Panc1 (cell line): ENCODE results near the gene ACTL6A. TPM values are rescaled to one million over a fixed set of nuclear protein-coding genes. Genes with fewer than 3 reads are reported as not detected.

ENCODE experiments used
- ATAC-seq: fragments of 200-7000 bp; cut with Tn5 transposase; 2 replicates; pipeline ENCODE4 v1.9.1; 2020; ENCODE audit warnings: mild to moderate bottlenecking, moderate library complexity
- BruUV-seq: library from RNA; stranded (reverse); fragments of 400-500 nt; replicated peaks from 2 replicates; lab custom pipeline; 2021; lab: Mats Ljungman, UMichigan
- CTCF ChIA-PET: fragments of 300-600 bp; sonication (Branson Sonifier 250); formaldehyde crosslinking; loops from one replicate; lab custom pipeline; 2022; ENCODE audit warnings: antibody characterized with exemption; lab: Charles Lee
- POLR2A ChIA-PET: fragments of 300-600 bp; sonication (Branson Sonifier 250); formaldehyde crosslinking; loops from one replicate; lab custom pipeline; 2022; ENCODE audit warnings: antibody characterized with exemption; lab: Charles Lee
- DNase-seq: peaks from one replicate; pipeline ENCODE4 v3.0.0-alpha.2; 2010; ENCODE audit warnings: low read depth, low spot score
- H3K27ac ChIP-seq: 2 replicates; pipeline ENCODE4 v1.5.1; 2011; ENCODE audit warnings: mild to moderate bottlenecking, low read length, inconsistent platforms
- H3K27me3 ChIP-seq: fragments of 200-500 bp; sonication (Bioruptor generic); 2 replicates; pipeline ENCODE4 v1.6.0; 2014; ENCODE audit warnings: low read length, inconsistent platforms; ENCODE audit not compliant: control insufficient read depth, insufficient read depth
- H3K36me3 ChIP-seq: fragments of 200-500 bp; sonication (Bioruptor generic); 2 replicates; pipeline ENCODE4 v1.5.1; 2014; ENCODE audit warnings: inconsistent platforms, mild to moderate bottlenecking, low read length, moderate library complexity; ENCODE audit not compliant: control insufficient read depth, insufficient read depth
- H3K4me1 ChIP-seq: 2 replicates; pipeline ENCODE4 v1.5.1; 2011; ENCODE audit warnings: inconsistent platforms, mild to moderate bottlenecking, low read length, moderate library complexity; ENCODE audit not compliant: control insufficient read depth, insufficient read depth
- H3K4me3 ChIP-seq, 2 experiments: 2 replicates each; pipeline ENCODE4 v1.5.1; 2011 to 2012; ENCODE audit warnings: low read depth in 2 of 2, low read length in 2 of 2, mild to moderate bottlenecking in 2 of 2, inconsistent platforms in 1 of 2, moderate library complexity in 1 of 2
- H3K9me3 ChIP-seq: fragments of 200-500 bp; sonication (Bioruptor generic); 2 replicates; pipeline ENCODE4 v1.5.1; 2014; ENCODE audit warnings: low read depth, mild to moderate bottlenecking, inconsistent platforms, low read length, moderate library complexity; ENCODE audit not compliant: control insufficient read depth, insufficient read depth
- POLR2AphosphoS5 ChIP-seq: IDR thresholded peaks from 2 replicates; pipeline ENCODE4 v1.6.1; 2012; ENCODE audit warnings: mild to moderate bottlenecking, low read depth, low read length, moderate library complexity
- SIN3A ChIP-seq: IDR thresholded peaks from 2 replicates; pipeline ENCODE4 v1.6.1; 2012; ENCODE audit warnings: low read depth, mild to moderate bottlenecking, low read length, moderate library complexity, borderline replicate concordance; ENCODE audit not compliant: insufficient read depth
- TCF7L2 ChIP-seq: IDR thresholded peaks from 2 replicates; pipeline ENCODE4 v1.6.1; 2011; ENCODE audit warnings: mild to moderate bottlenecking, low read depth, low read length, inconsistent platforms
- in situ Hi-C: cut with HindIII; loops from 2 replicates; pipeline ENCODE4 v1.10.0; 2016; ENCODE audit warnings: low sequenced_read_pairs, low pct_unique_long_range_greater_than_20kb
- intact Hi-C: fragments of 100-400 bp; cut with micrococcal nuclease; formaldehyde crosslinking; loops from one replicate; pipeline ENCODE4 v1.10.0; 2022; ENCODE audit not compliant: unreplicated experiment
- total RNA-seq: library from RNA; stranded (reverse); gene quantifications from one replicate; pipeline ENCODE4 v1.2.1, GENCODE V29; 2021; ENCODE audit not compliant: unreplicated experiment
- TF ChIP-seq, protein P1 (sequence below), 2 experiments: IDR thresholded peaks; 2 replicates each; pipeline ENCODE4 v1.6.1; 2011 to 2012; ENCODE audit warnings: low read depth in 2 of 2, control low read depth in 1 of 2, low read length in 1 of 2, mild to moderate bottlenecking in 1 of 2, moderate library complexity in 1 of 2; ENCODE audit not compliant: insufficient read depth in 1 of 2
- TF ChIP-seq, protein P2 (sequence below): fragments of 450-650 bp; IDR thresholded peaks from 2 replicates; pipeline ENCODE4 v1.5.1; 2017; ENCODE audit warnings: mild to moderate bottlenecking

The ACTL6A gene
- total RNA-seq, 1 experiment from 2014 or later, result 122 TPM

DNA sequence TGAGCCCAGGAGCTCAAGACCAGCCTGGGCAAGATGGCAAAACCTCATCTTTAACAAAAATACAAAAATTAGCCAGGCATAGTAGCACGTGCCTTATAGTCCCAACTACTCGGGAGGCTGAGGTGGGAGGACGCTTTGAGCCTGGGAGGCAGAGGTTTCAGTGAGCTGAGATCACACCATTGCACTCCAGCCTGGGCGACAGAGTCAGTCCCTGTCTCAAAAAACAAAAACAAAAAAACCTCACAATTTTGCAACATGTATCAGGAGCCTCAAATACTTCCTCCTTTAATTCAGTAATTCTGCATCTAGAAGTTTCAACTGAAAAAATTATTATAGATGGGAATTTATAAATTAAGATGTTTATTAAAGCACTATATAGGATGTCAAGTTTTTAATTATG, 40.6 kb downstream of the ACTL6A start:
- peak overlapping the region; percentile 97; the same call in 1 of the 2 replicates for H3K27ac ChIP-seq
- BruUV-seq, result no TSS peak
- H3K4me3 ChIP-seq, result peak overlapping the region; percentile 90 to 92
- intact Hi-C loops, result no loop called here
- ChIA-PET CTCF (no interaction called here), POLR2A (interaction anchor here (0.6 to 0.7 kb wide), 2 partner anchors 33 to 648 kb away, joined by 3 to 4 read pairs; no protein-coding TSS in a partner anchor)
- TF ChIP-seq TCF7L2 (no peak), POLR2AphosphoS5 (no peak)
- TF ChIP-seq, protein P1, sequence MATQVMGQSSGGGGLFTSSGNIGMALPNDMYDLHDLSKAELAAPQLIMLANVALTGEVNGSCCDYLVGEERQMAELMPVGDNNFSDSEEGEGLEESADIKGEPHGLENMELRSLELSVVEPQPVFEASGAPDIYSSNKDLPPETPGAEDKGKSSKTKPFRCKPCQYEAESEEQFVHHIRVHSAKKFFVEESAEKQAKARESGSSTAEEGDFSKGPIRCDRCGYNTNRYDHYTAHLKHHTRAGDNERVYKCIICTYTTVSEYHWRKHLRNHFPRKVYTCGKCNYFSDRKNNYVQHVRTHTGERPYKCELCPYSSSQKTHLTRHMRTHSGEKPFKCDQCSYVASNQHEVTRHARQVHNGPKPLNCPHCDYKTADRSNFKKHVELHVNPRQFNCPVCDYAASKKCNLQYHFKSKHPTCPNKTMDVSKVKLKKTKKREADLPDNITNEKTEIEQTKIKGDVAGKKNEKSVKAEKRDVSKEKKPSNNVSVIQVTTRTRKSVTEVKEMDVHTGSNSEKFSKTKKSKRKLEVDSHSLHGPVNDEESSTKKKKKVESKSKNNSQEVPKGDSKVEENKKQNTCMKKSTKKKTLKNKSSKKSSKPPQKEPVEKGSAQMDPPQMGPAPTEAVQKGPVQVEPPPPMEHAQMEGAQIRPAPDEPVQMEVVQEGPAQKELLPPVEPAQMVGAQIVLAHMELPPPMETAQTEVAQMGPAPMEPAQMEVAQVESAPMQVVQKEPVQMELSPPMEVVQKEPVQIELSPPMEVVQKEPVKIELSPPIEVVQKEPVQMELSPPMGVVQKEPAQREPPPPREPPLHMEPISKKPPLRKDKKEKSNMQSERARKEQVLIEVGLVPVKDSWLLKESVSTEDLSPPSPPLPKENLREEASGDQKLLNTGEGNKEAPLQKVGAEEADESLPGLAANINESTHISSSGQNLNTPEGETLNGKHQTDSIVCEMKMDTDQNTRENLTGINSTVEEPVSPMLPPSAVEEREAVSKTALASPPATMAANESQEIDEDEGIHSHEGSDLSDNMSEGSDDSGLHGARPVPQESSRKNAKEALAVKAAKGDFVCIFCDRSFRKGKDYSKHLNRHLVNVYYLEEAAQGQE (IDR thresholded peaks at IDR 0.05; ENCODE audit: insufficient read depth in 1 of 2, low read depth in 2 of 2, low read length in 1 of 2), result no peak
- in situ Hi-C loops, result no loop called here
- H3K4me1 ChIP-seq, result peaks cover 11% of the 10 kb centered on the region
- DNase-seq (no peak), ATAC-seq (no peak)
- no peaks in the 10 kb centered on the region for H3K27me3 ChIP-seq
- no peaks in the 10 kb centered on the region for H3K9me3 ChIP-seq
- peaks cover 17% of the 10 kb centered on the region for H3K36me3 ChIP-seq

DNA sequence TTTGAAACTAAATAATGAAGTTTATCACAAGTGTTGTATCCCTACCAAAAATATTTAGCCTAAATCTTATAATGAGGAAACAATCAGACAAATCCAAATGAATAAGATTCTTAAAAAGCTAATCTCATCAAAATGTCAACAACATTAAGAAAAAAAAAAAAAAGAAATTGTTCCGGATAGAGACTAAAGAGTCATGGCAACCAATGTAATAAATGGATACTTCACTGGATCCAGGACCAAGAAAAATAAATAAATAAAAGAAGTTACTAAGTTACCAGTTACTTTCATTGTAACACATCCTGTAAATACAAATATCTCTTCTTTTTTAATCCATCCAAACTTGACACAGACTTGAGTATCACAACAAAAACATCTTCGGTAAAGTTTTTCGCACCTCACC, 41.1 kb downstream of the ACTL6A start:
- no peaks in the 10 kb centered on the region for H3K9me3 ChIP-seq
- no TSS peak for BruUV-seq

More for the DNA sequence above, 41.1 kb downstream of the ACTL6A start:
- POLR2A ChIA-PET, result interaction anchor here (0.6 to 0.7 kb wide), 2 partner anchors 32 to 648 kb away, joined by 3 to 4 read pairs; no protein-coding TSS in a partner anchor
- TF ChIP-seq POLR2AphosphoS5 (no peak), TCF7L2 (no peak), SIN3A (no peak)
- TF ChIP-seq, protein P2, sequence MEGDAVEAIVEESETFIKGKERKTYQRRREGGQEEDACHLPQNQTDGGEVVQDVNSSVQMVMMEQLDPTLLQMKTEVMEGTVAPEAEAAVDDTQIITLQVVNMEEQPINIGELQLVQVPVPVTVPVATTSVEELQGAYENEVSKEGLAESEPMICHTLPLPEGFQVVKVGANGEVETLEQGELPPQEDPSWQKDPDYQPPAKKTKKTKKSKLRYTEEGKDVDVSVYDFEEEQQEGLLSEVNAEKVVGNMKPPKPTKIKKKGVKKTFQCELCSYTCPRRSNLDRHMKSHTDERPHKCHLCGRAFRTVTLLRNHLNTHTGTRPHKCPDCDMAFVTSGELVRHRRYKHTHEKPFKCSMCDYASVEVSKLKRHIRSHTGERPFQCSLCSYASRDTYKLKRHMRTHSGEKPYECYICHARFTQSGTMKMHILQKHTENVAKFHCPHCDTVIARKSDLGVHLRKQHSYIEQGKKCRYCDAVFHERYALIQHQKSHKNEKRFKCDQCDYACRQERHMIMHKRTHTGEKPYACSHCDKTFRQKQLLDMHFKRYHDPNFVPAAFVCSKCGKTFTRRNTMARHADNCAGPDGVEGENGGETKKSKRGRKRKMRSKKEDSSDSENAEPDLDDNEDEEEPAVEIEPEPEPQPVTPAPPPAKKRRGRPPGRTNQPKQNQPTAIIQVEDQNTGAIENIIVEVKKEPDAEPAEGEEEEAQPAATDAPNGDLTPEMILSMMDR, result no peak
- TF ChIP-seq, protein P1 (IDR thresholded peaks at IDR 0.05; ENCODE audit: insufficient read depth in 1 of 2, low read depth in 2 of 2, low read length in 1 of 2), result no peak
- no peaks in the 10 kb centered on the region for H3K27me3 ChIP-seq
- peaks cover 11% of the 10 kb centered on the region for H3K4me1 ChIP-seq
- peaks cover 16% of the 10 kb centered on the region for H3K36me3 ChIP-seq
- intact Hi-C loops (no loop called here), in situ Hi-C loops (no loop called here)
- peak overlapping the region; percentile 97 for H3K27ac ChIP-seq
- peak overlapping the region; percentile 90 to 92 for H3K4me3 ChIP-seq
- CTCF ChIA-PET, result no interaction called here
- ATAC-seq (no peak), DNase-seq (no peak)
